ENCODE data around the gene UMAD1. TPM values are rescaled to one million over a fixed set of nuclear protein-coding genes. Genes with fewer than 3 reads are reported as not detected.

Gene UMAD1
- total RNA-seq, 1 donor from 2014 or later: 9.3 TPM

DNA sequence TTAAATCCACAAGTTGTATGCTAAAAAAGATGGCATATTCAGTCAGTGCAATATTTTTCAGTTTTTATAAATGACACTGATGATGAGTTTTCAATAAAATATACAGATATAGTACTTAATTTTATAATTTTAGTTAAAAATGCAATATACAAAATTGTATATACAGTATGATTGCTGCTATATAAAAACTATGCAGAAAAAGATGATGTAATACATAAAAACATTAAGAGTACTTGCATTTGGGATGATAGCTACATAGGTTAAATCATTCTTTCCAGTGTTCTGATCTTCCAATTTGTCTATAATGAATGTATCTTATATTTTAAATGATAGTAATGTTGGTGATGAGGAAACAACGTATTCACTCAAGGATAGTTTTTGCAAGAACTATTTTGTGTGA is 169.8 kb downstream of the UMAD1 start:
- Histone ChIP-seq H3K4me2 (ENCODE audit: low read length) (no peak overlapping the region), H3K36me3 (ENCODE audit: insufficient read depth, low read length) (no peaks in the 10 kb centered on the region), H3K9me3 (ENCODE audit: insufficient read depth, low read depth, low read length) (no peaks in the 10 kb centered on the region), H3K4me1 (ENCODE audit: insufficient read depth, low read length) (peaks cover 3% of the 10 kb centered on the region), H3K27ac (ENCODE audit: low read depth, low read length) (no peak overlapping the region), H3K27me3 (ENCODE audit: insufficient read depth, low read length) (no peaks in the 10 kb centered on the region), H3K79me2 (ENCODE audit: insufficient read depth, low read length) (no peaks in the 10 kb centered on the region), H2AFZ (ENCODE audit: low read depth, low read length) (no peak overlapping the region), H3K4me3 (ENCODE audit: insufficient read depth, low read depth, low read length) (no peak overlapping the region), H4K20me1 (ENCODE audit: insufficient read depth, low read length) (no peaks in the 10 kb centered on the region), H3K9ac (ENCODE audit: low read length) (no peak overlapping the region)
- Mint-ChIP-seq H3K36me3 (ENCODE audit: low read depth, unreplicated experiment) (peaks cover 3% of the 10 kb centered on the region), H3K27me3 (ENCODE audit: low read depth, unreplicated experiment) (no peaks in the 10 kb centered on the region), H3K27ac (ENCODE audit: unreplicated experiment) (no peak overlapping the region), H3K9me3 (ENCODE audit: unreplicated experiment) (no peaks in the 10 kb centered on the region), H3K4me3 (ENCODE audit: unreplicated experiment) (no peak overlapping the region), H3K4me1 (ENCODE audit: low read depth, unreplicated experiment) (no peaks in the 10 kb centered on the region)
- TF ChIP-seq, protein P1, sequence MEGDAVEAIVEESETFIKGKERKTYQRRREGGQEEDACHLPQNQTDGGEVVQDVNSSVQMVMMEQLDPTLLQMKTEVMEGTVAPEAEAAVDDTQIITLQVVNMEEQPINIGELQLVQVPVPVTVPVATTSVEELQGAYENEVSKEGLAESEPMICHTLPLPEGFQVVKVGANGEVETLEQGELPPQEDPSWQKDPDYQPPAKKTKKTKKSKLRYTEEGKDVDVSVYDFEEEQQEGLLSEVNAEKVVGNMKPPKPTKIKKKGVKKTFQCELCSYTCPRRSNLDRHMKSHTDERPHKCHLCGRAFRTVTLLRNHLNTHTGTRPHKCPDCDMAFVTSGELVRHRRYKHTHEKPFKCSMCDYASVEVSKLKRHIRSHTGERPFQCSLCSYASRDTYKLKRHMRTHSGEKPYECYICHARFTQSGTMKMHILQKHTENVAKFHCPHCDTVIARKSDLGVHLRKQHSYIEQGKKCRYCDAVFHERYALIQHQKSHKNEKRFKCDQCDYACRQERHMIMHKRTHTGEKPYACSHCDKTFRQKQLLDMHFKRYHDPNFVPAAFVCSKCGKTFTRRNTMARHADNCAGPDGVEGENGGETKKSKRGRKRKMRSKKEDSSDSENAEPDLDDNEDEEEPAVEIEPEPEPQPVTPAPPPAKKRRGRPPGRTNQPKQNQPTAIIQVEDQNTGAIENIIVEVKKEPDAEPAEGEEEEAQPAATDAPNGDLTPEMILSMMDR (IDR thresholded peaks at IDR 0.05; ENCODE audit: insufficient read depth, low read depth, low read length): no peak
- TF ChIP-seq EZH2 (IDR thresholded peaks at IDR 0.05; ENCODE audit: insufficient read depth, low read length): no peak
- FAIRE-seq (no peak), DNase-seq (ENCODE audit: low read depth) (no peak)

- Histone ChIP-seq H3K4me3 (ENCODE audit: insufficient read depth, low read depth, low read length) (no peak overlapping the region), H3K36me3 (ENCODE audit: insufficient read depth, low read length) (no peaks in the 10 kb centered on the region), H2AFZ (ENCODE audit: low read depth, low read length) (no peak overlapping the region), H3K9ac (ENCODE audit: low read length) (no peak overlapping the region), H3K4me1 (ENCODE audit: insufficient read depth, low read length) (peaks cover 3% of the 10 kb centered on the region), H3K4me2 (ENCODE audit: low read length) (no peak overlapping the region), H3K27ac (ENCODE audit: low read depth, low read length) (no peak overlapping the region), H3K9me3 (ENCODE audit: insufficient read depth, low read depth, low read length) (no peaks in the 10 kb centered on the region), H4K20me1 (ENCODE audit: insufficient read depth, low read length) (no peaks in the 10 kb centered on the region), H3K79me2 (ENCODE audit: insufficient read depth, low read length) (no peaks in the 10 kb centered on the region), H3K27me3 (ENCODE audit: insufficient read depth, low read length) (no peaks in the 10 kb centered on the region)
- Mint-ChIP-seq H3K4me1 (ENCODE audit: low read depth, unreplicated experiment) (no peaks in the 10 kb centered on the region), H3K4me3 (ENCODE audit: unreplicated experiment) (no peak overlapping the region), H3K9me3 (ENCODE audit: unreplicated experiment) (no peaks in the 10 kb centered on the region), H3K36me3 (ENCODE audit: low read depth, unreplicated experiment) (peaks cover 3% of the 10 kb centered on the region), H3K27ac (ENCODE audit: unreplicated experiment) (no peak overlapping the region), H3K27me3 (ENCODE audit: low read depth, unreplicated experiment) (no peaks in the 10 kb centered on the region)
- TF ChIP-seq EZH2 (IDR thresholded peaks at IDR 0.05; ENCODE audit: insufficient read depth, low read length): no peak
- TF ChIP-seq, protein P1 (IDR thresholded peaks at IDR 0.05; ENCODE audit: insufficient read depth, low read depth, low read length): no peak
- FAIRE-seq (no peak), DNase-seq (ENCODE audit: low read depth) (no peak)
These were observed 170.3 kb downstream of the UMAD1 start for GRCh38 chr7:7810826-7811225.

DNA sequence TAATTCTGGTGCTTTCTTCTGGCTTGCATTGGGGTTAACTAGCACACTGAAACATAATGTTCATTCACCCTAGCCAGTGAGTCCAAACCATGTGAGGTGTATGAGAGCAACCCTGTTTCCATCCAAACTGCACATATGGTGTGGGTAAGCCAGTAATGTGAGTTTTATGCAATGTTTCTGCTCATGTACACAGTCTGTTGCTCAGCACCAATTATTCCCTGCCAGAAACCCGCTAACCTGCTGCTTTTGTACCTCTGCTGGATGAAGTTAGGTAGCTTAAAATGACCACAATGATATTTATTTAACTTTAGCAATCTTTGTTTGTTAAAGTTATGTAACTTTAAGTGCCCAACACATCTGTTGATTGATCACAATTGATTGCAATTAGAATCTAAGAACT is 171.6 kb downstream of the UMAD1 start:
- Histone ChIP-seq H3K9ac (ENCODE audit: low read length) (no peak overlapping the region), H3K36me3 (ENCODE audit: insufficient read depth, low read length) (no peaks in the 10 kb centered on the region), H3K4me2 (ENCODE audit: low read length) (no peak overlapping the region), H2AFZ (ENCODE audit: low read depth, low read length) (no peak overlapping the region), H4K20me1 (ENCODE audit: insufficient read depth, low read length) (no peaks in the 10 kb centered on the region), H3K27me3 (ENCODE audit: insufficient read depth, low read length) (no peaks in the 10 kb centered on the region), H3K9me3 (ENCODE audit: insufficient read depth, low read depth, low read length) (no peaks in the 10 kb centered on the region), H3K4me1 (ENCODE audit: insufficient read depth, low read length) (peaks cover 3% of the 10 kb centered on the region), H3K79me2 (ENCODE audit: insufficient read depth, low read length) (no peaks in the 10 kb centered on the region), H3K27ac (ENCODE audit: low read depth, low read length) (no peak overlapping the region), H3K4me3 (ENCODE audit: insufficient read depth, low read depth, low read length) (no peak overlapping the region)
- Mint-ChIP-seq H3K4me1 (ENCODE audit: low read depth, unreplicated experiment) (no peaks in the 10 kb centered on the region), H3K27me3 (ENCODE audit: low read depth, unreplicated experiment) (no peaks in the 10 kb centered on the region), H3K4me3 (ENCODE audit: unreplicated experiment) (no peak overlapping the region), H3K27ac (ENCODE audit: unreplicated experiment) (no peak overlapping the region), H3K36me3 (ENCODE audit: low read depth, unreplicated experiment) (peaks cover 6% of the 10 kb centered on the region), H3K9me3 (ENCODE audit: unreplicated experiment) (no peaks in the 10 kb centered on the region)
- TF ChIP-seq, protein P1 (IDR thresholded peaks at IDR 0.05; ENCODE audit: insufficient read depth, low read depth, low read length): no peak
- TF ChIP-seq EZH2 (IDR thresholded peaks at IDR 0.05; ENCODE audit: insufficient read depth, low read length): no peak
- no peak for DNase-seq (ENCODE audit: low read depth)
- no peak for FAIRE-seq
